Measurements from ENCODE around the gene CIAPIN1. TPM values are rescaled to one million over a fixed set of nuclear protein-coding genes. Genes with fewer than 3 reads are reported as not detected.

Gene CIAPIN1
- total and polyA plus RNA-seq, 2 of the 8 experiments (the other 6 are each of a cell fraction or from before 2014, with no cell fraction given) = 76.8 to 83.6 TPM

DNA sequence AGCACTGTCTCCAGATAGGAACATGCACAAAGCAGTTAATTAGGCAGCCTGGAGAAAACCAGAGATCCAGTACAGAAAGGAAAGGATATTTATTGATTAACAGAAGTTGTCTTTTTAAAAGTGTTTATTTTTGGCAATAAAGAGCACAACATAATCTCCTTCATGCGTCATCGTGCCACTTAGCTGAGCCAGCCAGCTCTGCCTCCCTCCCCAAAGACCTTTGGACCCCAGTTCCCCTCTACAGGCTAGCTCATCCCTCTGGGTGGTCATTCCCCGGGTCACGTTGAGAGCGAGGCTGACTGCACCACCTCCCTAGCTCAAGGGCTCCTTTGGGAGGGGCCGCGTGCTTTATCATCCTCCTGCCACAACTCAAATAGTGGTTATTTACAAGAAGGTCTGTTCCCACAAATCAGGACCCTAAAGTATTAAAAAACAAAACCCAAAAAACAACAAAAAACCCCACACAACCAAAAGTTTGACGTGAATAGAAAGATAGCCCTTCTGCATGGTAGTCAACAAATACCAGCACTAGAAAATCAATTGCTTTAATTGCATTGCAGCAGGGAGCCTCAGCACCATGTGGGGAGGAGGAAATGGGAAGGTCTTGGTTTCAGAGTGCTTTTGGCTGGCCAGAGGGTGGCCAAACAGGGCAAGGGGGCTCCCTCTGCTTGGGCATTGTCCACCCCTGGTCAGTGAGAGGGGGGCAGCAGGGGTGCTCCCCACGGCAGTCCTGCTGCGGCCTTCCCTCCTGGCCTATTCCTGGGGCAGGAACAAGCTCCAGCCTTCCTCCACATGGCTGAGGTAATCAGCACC lies 24.9 kb upstream of the CIAPIN1 start:
- peak overlapping the region; percentile 15 to 53 for H3K4me2 ChIP-seq (ENCODE audit: insufficient read depth in 1 of 2, low read depth in 2 of 2, low read length in 2 of 2)
- TF ChIP-seq NRF1 (IDR thresholded peaks at IDR 0.05; ENCODE audit: low read depth, low read length) = no peak
- TF ChIP-seq GABPA (IDR thresholded peaks at IDR 0.05; ENCODE audit: borderline replicate concordance, insufficient read depth, low read length) = no peak
- no peak for TF ChIP-seq CTBP2 (IDR thresholded peaks at IDR 0.05; ENCODE audit: borderline replicate concordance, insufficient read depth, insufficient read length, low read length)
- 0 out of 2 replicates have a peak, but pooled peaks have one; percentile 14 for TF ChIP-seq MAX (IDR thresholded peaks at IDR 0.05)
- TF ChIP-seq ATF2 (IDR thresholded peaks at IDR 0.05; ENCODE audit: low read length) = peak; percentile 77; the same call in 1 of the 2 replicates
- no peak for TF ChIP-seq SP1 (IDR thresholded peaks at IDR 0.05; ENCODE audit: low read depth, low read length)
- no peak for TF ChIP-seq ZNF274 (IDR thresholded peaks at IDR 0.05; ENCODE audit: borderline replicate concordance, extremely low read depth, low read length)
- no peak for TF ChIP-seq FOSL1 (IDR thresholded peaks at IDR 0.05; ENCODE audit: insufficient read depth, low read depth, low read length)

More for the DNA sequence above, 24.9 kb upstream of the CIAPIN1 start:
- peaks cover 2 to 3% of the 10 kb centered on the region in 2 experiments for H4K20me1 ChIP-seq (replicated peaks in 1 of 2; ENCODE audit: control insufficient read depth in 1 of 2, insufficient read depth in 2 of 2, low read length in 2 of 2)
- H3K23me2 ChIP-seq (ENCODE audit: low read depth, low read length) = no peaks in the 10 kb centered on the region; the same call in 1 of the 2 replicates
- 0 out of 2 replicates have a peak overlapping the region, but pooled peaks have one; percentile 56 for H2BK12ac ChIP-seq (ENCODE audit: low read depth, low read length)
- no peaks in the 10 kb centered on the region for H3K9me3 ChIP-seq (ENCODE audit: insufficient read depth in 2 of 2, low read depth in 1 of 2, low read length in 1 of 2)
- no peak overlapping the region; a peak in 1 of 7 replicates for H3K9ac ChIP-seq (replicated peaks in 1 of 4; ENCODE audit: extremely low read depth in 1 of 4, low read depth in 3 of 4, low read length in 3 of 4)
- H4K5ac ChIP-seq (ENCODE audit: insufficient read length, low read depth, low read length) = peak overlapping the region; percentile 39
- peak overlapping the region in 2 of 4 experiments; percentile 1 to 14; a peak in 2 of 8 replicates for H3K4me3 ChIP-seq (ENCODE audit: extremely low read depth in 1 of 4, insufficient read depth in 2 of 4, low read depth in 3 of 4, low read length in 4 of 4)
- H3K4ac ChIP-seq (replicated peaks; ENCODE audit: insufficient read length, low read depth, low read length) = peak overlapping the region; percentile 17
- H3K56ac ChIP-seq (replicated peaks; ENCODE audit: insufficient read length, low read depth, low read length) = peak overlapping the region; percentile 70
- no peaks in the 10 kb centered on the region for H3K79me2 ChIP-seq (ENCODE audit: control insufficient read depth in 1 of 2, insufficient read depth in 2 of 2, low read length in 2 of 2)
- no peak overlapping the region for H2AK5ac ChIP-seq (ENCODE audit: low read depth, low read length)
- H2AFZ ChIP-seq (ENCODE audit: low read length) = no peak overlapping the region
- H3K27me3 ChIP-seq (replicated peaks in 1 of 4; ENCODE audit: control insufficient read depth in 3 of 4, extremely low read depth in 1 of 4, insufficient read depth in 3 of 4, low read length in 3 of 4) = no peaks in the 10 kb centered on the region
- no peak overlapping the region for H2BK15ac ChIP-seq (ENCODE audit: low read length)
- peaks cover 16 to 54% (median 33%) of the 10 kb centered on the region in 4 experiments for H3K36me3 ChIP-seq (ENCODE audit: control insufficient read depth in 2 of 4, insufficient read depth in 4 of 4, low read length in 3 of 4)
- no peak overlapping the region for H2BK20ac ChIP-seq (ENCODE audit: low read length)
- CTCF ChIA-PET (ENCODE audit: partially characterized antibody) = interaction anchor here (0.8 to 15.0 kb wide), 4 partner anchors 10 to 54 kb away, joined by 4 to 210 read pairs (median 77); partner anchors contain the start of gene POLR2C
- peak overlapping the region; percentile 94 for H2BK5ac ChIP-seq (ENCODE audit: low read depth, low read length)
- no peak overlapping the region for H4K91ac ChIP-seq (replicated peaks; ENCODE audit: insufficient read length, low read length)
- peak overlapping the region; percentile 14; the same call in 1 of the 2 replicates for H3K18ac ChIP-seq (ENCODE audit: extremely low read depth, low read length)
- H3K14ac ChIP-seq (ENCODE audit: insufficient read length) = no peak overlapping the region
- H4K8ac ChIP-seq (ENCODE audit: extremely low read depth, insufficient read depth, low read length) = peak overlapping the region; percentile 3; the same call in 1 of the 2 replicates
- H2BK120ac ChIP-seq (replicated peaks; ENCODE audit: low read depth, low read length) = no peak overlapping the region
- peak overlapping the region; percentile 38; the same call in 1 of the 2 replicates for H3K27ac ChIP-seq (ENCODE audit: low read depth, low read length)
- 35% methylated on average over 10 of the region's 10 CpGs; no CpG with 5 or more reads in 1 of the 2 experiments for WGBS, 2 experiments (ENCODE audit: extremely low coverage in 1 of 2, insufficient coverage in 1 of 2, insufficient read length in 1 of 2, insufficient replicate concordance in 2 of 2, low coverage in 1 of 2, low lambda C conversion rate in 2 of 2, missing lambda C conversion rate in 1 of 2)
- FAIRE-seq (no peak), DNase-seq (ENCODE audit: low read depth in 1 of 2, low spot score in 2 of 2) (peak in 1 of 2 experiments; percentile 60)
- POLR2A ChIA-PET (ENCODE audit: partially characterized antibody) = interaction anchor here (1.2 to 10.3 kb wide), 10 partner anchors 9 to 65 kb away, joined by 3 to 67 read pairs (median 6); partner anchors contain the start of genes CCDC102A, CIAPIN1, COQ9 and DOK4
- H3K79me1 ChIP-seq (ENCODE audit: low read depth, low read length) = 0 out of 2 replicates have a peak, but pooled peaks cover 2% of the 10 kb centered on the region
- H3K23ac ChIP-seq (ENCODE audit: insufficient read length) = no peak overlapping the region
- peaks cover 10 to 42% (median 33%) of the 10 kb centered on the region in 4 experiments for H3K4me1 ChIP-seq (replicated peaks in 1 of 4; ENCODE audit: control insufficient read depth in 3 of 4, insufficient read depth in 4 of 4, low read length in 3 of 4)

Measured in H1 (cell line).